ENCODE data around the gene DHRSX.
"Not testable (repeated sequence)": the region's sequence is repeated elsewhere in the genome, so short reads cannot be mapped to it uniquely, and the experiment has no call there.

Gene DHRSX

GRCh38 chrX:2424317-2424716 lies 76.5 kb downstream of the DHRSX start:
- no peak for DNase-seq (ENCODE audit: low spot score)

GRCh38 chrX:2423899-2424298 lies 76.9 kb downstream of the DHRSX start:
- DNase-seq (ENCODE audit: low spot score), result no peak

DNA sequence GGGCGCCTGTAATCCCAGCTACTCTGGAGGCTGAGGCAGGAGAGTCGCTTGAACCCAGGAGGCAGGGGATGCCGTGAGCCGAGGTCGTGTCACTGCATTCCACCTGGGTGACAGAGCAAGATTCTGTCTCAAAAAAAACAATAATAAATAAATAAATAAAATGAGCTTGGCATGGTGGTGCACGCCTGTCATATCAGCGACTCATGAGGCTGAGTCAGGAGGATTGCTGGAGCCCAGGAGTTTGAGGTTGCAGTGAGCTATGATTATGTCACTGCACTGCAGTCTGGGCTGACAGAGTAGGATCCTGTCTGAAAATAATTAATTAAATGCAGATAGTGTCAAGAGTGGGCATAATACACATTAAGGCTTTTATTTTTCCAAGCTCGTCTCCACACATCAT lies 77.5 kb downstream of the DHRSX start:
- no peak for DNase-seq (ENCODE audit: low spot score)

DNA sequence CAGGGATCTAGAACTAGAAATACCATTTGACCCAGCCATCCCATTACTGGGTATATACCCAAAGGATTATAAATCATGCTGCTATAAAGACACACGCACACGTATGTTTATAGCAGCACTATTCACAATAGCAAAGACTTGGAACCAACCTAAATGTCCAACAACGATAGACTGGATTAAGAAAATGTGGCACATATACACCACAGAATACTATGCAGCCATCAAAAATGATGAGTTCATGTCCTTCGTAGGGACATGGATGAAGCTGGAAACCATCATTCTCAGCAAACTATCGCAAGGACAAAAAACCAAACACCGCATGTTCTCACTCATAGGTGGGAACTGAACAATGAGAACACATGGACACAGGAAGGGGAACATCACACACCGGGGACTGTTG lies 81.4 kb downstream of the DHRSX start:
- DNase-seq (ENCODE audit: low spot score), result not testable (repeated sequence)

- no peak for DNase-seq (ENCODE audit: low spot score)
Observed at GRCh38 chrX:2418000-2418399, 82.8 kb downstream of the DHRSX start.

- DNase-seq (ENCODE audit: low spot score), result no peak
Observed at GRCh38 chrX:2416851-2417604, 83.7 kb downstream of the DHRSX start.

- DNase-seq (ENCODE audit: low spot score), result no peak
Observed at GRCh38 chrX:2414384-2414783, 86.4 kb downstream of the DHRSX start.

DNA sequence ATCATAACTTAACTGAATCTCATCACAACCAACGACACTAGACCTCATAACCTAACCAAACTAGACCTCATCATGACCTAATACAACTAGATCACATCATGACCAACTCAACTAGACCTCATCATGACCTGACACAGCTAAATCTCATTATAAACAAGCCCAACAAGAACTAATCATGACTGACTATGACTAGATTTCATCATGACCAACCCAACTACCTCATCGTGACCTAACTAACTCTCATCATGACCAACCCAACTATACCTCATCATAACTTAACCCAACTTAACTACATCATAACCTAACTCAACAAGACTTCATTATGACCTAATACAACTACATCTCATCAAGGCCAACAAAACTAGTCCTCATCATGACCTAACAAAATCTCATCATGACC lies 86.8 kb downstream of the DHRSX start:
- DNase-seq (ENCODE audit: low spot score), result no peak

DNA sequence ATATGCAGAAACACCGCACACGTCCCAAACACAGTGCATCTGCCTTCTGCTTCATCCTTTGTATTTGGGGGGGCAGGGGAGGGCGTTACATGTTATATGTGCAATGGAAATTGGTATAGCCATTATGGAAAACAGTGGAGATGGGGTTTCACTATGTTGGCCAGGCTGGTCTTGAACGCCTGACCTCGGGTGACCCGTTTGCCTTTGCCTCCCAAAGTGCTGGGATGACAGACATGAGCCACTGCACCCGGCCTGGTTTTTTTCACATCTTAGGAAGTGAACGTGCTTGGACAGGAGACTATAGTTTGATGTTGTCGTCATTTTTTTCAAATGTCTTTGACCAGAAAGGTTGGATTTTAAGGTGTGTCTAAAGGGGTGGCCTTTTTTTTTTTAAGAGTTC lies 88.6 kb downstream of the DHRSX start:
- no peak for DNase-seq (ENCODE audit: low spot score)

DNA sequence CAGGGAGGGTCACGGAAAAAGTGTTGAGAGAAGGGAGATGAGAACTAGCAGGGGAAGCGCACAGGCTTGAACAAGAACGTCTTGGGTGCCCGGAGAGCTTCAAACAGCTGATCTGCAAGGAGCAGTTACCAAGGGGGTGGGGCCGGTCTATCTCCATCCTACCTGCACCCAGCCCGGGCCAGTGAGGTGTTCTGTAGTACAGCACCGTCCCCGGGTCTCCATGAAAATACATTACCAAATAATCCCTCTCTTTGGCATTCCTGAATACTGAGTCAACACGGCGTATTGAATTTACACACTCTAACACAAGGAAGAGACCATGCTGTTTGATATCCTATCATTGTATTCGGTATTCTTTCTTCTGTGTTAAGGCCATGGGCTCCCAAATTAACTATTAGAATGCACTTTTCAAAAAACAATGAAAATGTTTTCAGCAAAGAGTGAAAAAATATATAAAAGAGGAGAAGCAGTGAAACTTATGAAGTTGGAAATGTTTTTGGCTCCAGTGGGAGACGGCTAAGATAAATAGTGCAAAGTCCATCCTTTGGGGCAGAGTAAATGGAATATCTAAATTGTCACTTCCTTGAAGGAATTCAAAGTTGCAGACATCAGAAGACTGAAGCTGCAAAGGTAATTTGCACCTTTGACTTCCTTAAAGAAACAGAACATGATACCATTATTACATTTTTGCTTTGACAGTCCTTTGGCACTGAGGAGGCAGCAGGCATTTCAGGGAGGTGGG lies 90.3 kb downstream of the DHRSX start:
- no peak for DNase-seq (ENCODE audit: low spot score)

GRCh38 chrX:2409796-2410195 lies 91.0 kb downstream of the DHRSX start:
- DNase-seq (ENCODE audit: low spot score), result no peak

DNA sequence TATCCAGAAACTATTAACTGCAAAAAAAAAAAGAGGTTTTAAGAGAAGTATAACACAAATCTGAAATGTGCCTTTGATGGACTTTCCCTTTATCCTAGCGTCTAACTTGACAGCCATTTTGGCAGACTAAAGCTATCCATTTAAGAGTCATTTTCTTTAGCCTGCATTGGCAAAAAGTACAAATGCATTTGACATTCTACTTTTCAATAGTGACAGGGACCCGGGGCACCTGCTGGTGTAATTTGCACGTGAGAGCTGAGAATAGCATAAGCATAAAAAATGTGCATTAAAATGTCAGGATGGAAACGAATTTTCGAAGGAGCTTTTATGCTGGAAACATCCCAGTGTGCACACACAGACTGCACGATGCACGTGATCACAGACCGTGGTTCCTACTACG lies 91.9 kb downstream of the DHRSX start:
- DNase-seq (ENCODE audit: low spot score), result no peak

GRCh38 chrX:2406891-2407518 lies 93.8 kb downstream of the DHRSX start:
- no peak for DNase-seq (ENCODE audit: low spot score)

GRCh38 chrX:2404776-2405175 lies 96.0 kb downstream of the DHRSX start:
- DNase-seq (ENCODE audit: low spot score), result no peak

- no peak for DNase-seq (ENCODE audit: low spot score)
Observed at GRCh38 chrX:2402361-2402690, 98.5 kb downstream of the DHRSX start.

DNA sequence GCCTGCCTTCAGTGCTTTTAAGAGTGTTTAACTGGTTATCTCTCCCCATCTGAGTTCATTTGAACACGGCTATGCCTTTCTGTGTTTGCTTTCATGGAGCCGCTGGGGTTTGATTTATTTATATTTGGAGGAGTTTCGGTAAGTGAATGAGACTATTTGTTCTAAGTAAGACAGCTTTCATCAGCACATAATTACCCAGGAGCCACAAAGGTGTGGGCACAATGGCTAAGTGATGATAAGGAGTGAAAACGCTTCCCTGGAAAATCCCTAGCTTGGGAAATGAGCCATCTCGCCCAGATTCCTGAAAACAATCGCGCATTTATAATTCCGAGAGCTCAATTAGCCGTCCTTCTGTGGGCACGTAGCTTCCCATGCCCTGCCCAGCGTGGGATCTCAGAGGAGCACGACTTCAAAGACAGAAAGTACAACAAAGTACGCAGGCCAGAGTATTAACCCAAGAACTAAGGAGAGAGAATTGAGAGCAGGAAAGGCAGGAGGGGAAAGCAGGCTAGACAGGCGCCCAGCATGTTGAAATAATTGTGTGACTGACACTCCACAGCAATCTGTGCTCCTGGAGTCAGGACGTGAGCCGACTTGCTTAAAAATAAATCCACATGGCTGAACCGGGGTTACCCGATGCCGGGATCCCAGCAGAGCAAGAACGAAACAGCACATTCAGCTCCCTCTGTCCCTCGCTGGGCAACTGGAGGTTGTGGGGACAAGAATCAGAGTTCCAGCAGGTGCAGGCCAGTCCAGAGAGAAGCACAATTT lies 99.0 kb downstream of the DHRSX start:
- DNase-seq (ENCODE audit: low spot score), result no peak

DNA sequence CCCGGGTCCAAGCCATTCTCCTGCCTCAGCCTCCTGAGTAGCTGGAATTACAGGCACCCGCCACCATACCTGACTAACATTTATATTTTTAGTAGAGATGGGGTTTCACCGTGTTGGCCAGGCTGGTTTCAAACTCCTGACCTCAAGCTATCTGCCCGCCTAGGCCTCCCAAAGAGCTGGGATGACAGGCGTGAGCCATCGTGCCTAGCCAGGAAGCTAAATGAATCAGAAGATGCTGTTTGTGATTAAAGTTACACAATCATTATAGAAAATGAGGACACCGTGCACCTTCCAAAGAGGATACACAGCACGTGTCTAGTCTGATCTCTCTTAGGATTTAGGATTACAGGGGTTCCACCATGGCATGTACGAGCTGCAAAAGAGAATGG lies 99.6 kb downstream of the DHRSX start:
- no peak for DNase-seq (ENCODE audit: low spot score)

DNA sequence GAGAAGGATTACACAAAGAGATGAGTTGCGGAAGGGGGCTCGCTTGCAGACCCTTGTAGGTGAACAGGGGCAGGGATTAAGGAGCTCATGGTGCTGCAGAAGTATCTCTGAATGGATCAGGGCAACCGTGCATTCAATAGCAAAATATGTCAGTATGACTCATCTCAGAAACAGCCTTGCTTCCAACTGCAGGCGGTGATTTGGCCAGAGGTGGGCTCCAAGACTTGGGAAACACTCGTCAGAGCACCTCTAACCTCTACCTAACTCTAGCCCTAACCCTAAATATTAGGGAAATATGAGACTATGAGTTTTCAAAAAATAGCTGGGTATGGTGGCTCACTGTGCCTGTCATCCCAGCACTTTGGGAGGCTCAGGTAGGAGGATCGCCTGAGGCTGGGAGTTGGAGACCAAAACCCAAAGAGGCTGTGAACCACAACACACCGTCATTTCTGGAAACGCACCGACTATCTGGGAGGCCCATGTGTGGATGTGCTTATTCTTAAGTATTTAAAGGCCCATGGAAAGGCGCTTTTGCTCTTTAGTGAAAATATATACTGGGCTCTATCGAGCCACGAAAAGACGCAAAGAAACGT lies 102.6 kb downstream of the DHRSX start:
- no peak for DNase-seq (ENCODE audit: low spot score)

DNA sequence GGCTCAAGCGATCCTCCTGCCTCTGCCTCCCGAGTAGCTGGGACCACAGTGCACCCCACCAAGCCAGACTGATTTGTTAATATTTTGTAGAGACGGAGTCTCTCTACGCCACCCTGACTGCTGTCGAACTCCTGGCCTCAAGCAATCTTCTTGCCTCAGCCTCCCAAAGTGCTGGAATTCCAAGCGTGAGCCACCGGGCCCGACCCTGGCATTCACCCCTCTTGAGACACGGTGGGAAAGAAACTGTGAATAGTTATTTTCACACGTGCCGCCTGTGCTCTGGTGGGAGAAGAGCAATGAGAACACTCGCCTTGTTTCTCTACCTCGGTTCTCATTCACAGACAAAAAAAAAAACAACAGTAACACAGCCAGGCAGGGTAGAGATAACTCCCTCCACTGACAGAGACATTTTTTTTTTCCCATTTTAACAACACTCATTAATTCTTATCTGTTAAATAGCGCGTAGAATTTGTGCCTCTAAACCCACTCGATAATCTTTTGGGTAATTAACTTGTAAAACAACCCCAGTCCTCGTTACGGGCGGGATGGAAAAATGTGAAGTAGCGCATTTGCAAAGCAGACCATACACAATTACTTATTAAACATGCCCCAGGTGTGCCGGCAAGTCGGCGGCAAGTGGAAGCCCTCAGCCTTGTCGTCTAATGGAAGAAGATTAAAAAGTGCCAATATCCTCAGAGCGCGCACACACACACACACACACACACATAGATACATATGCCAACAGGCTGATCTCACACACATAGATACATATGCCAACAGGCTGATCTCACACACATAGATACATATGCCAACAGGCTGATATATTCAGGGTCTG lies 103.3 kb downstream of the DHRSX start:
- DNase-seq (ENCODE audit: low spot score), result peak; percentile 37

GRCh38 chrX:2395261-2395992 lies 105.3 kb downstream of the DHRSX start:
- peak; percentile 57 for DNase-seq (ENCODE audit: low spot score)
